HG03135 (cell line): Measurements from ENCODE around the gene DYRK1A.

ENCODE experiments used
- ATAC-seq: cut with Tn5 transposase; IDR thresholded peaks from one replicate; pipeline ENCODE4 v1.9.1; 2021; ENCODE audit warnings: mild to moderate bottlenecking, moderate library complexity; ENCODE audit not compliant: unreplicated experiment

Gene DYRK1A

DNA sequence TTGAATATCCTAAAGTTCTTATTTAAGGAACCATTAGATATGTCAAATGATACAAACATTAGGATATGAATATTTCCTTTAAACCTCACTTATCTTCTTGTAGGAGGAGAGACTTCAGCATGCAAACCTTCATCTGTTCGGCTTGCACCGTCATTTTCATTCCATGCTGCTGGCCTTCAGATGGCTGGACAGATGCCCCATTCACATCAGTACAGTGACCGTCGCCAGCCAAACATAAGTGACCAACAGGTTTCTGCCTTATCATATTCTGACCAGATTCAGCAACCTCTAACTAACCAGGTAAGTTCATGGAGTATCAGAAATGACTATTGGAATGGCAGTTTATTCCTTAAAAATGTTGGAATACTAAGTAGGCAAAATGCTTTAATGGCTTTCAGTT is 106.0 kb downstream of the DYRK1A start:
- no peak for ATAC-seq

GRCh38 chr21:37473491-37473890 is 106.9 kb downstream of the DYRK1A start:
- no peak for ATAC-seq

DNA sequence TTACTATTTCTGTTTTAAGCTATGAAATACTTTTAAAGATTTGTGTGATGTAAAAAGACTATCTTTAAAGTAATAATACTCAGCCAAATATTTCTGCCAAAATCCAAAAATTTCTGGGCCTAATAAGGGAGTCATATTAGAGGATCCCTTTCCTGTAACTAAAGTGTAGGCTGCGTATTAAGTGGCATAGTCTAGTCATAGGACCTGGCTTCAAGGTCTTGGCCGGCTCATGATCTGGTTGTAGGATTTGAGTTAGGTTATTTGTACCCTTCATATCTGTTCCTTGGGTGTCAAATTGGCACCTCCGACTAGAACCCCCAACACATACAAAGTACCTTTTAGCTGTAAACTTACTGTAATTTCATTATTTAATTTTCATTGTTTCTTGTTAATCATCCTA is 107.8 kb downstream of the DYRK1A start:
- no peak for ATAC-seq

DNA sequence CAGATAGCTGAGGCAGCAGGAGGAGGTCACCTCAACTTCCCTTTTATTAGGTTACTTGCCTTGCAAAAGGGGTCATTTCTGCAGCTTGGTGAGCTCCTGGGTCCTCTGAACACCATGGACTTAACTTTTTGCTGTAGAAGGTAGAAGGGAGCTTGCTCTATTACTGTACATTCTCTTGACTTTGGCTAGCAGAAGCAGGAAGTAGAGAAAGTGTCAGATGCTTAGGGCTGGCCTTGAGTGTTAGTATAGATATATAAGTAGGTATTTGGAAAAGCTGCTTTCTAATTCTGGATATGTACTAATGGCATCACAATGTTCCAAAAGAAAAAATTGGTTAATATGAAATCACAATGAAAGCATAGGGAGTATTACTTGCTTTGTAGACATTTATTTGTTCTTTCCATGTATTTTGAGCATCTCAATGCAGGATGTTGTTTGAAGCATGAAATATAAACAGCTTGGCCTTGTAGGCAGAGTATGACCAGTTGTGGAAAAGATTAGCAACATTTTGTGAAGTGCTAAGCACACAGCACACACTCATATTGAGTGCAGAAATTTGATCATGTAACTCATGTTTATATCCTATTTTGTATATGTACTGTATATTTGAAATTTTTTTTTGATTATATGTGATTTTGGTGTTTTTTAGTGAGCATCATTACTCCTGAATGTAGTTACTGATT is 108.8 kb downstream of the DYRK1A start:
- ATAC-seq = no peak

DNA sequence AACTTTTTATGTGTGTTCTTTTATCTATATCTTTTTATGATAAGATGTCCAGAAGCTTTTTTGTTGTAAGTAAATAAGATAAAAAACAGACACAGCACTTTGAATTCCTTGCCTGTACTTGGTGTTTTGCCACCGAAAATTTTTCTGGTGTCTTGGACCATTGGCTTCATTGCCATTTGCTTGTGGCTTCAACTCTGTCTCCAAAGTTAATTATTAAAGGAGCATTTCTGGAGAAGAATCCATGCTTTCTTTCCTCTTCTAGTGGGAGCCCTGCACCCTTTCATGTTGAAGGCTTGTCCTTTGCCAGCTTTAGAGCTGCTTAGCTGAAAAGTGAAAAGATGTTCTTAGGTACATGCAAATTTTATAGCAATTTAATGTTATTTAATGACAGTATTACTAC is 112.2 kb downstream of the DYRK1A start:
- no peak for ATAC-seq

DNA sequence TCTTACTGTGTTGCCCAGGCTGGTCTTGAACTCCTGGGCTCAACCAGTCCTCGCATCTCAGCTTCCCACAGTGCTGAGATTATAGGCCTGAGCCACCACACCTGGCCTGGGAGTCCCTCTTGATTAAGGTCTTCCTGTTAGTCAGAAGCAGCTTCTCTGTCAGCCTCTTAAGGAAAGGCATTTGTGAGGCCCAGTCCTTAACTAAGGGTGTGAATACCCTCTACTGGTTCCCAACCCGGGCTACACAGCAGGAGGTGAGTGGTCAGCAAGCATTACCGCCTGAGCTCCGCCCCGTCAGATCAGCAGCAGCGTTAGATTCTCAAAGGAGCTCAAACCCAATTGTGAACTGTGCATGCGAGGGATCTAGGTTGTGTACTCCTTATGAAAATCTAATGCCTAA is 117.2 kb downstream of the DYRK1A start:
- ATAC-seq = no peak

GRCh38 chr21:37484535-37485474 is 118.2 kb downstream of the DYRK1A start:
- no peak for ATAC-seq

DNA sequence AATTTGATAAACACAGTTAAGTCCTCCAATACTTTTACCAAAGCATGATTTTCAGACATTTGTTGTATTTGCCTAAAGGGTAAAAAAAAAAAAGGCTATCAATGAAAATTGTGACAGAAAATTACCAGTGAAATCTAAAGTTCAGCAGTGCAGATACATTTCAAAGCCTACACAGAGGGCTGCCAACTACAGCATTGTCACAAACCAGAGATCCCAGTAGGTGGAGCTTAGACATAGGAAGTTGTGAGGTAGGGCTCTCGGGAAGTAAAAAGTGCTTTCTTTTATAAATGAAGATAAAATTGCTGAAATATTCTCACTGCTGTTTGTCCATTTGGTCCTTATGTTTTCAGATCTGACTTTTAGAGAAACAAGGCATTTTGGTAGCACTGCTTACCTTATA is 123.0 kb downstream of the DYRK1A start:
- ATAC-seq = no peak

DNA sequence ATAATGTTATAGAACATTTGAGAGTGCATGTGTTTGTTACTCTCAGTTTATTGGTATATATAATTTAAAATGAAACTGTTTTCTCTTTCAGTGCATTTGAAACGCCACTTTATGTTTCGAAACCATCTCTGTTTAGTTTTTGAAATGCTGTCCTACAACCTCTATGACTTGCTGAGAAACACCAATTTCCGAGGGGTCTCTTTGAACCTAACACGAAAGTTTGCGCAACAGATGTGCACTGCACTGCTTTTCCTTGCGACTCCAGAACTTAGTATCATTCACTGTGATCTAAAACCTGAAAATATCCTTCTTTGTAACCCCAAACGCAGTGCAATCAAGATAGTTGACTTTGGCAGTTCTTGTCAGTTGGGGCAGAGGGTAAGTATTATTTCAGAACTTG is 123.5 kb downstream of the DYRK1A start:
- no peak for ATAC-seq

GRCh38 chr21:37496972-37497371 is 130.4 kb downstream of the DYRK1A start:
- ATAC-seq = no peak

- ATAC-seq = no peak
Measured at GRCh38 chr21:37498664-37499063, 132.1 kb downstream of the DYRK1A start.

GRCh38 chr21:37502947-37503346 is 136.4 kb downstream of the DYRK1A start:
- ATAC-seq = no peak

GRCh38 chr21:37503848-37504467 is 137.4 kb downstream of the DYRK1A start:
- no peak for ATAC-seq

DNA sequence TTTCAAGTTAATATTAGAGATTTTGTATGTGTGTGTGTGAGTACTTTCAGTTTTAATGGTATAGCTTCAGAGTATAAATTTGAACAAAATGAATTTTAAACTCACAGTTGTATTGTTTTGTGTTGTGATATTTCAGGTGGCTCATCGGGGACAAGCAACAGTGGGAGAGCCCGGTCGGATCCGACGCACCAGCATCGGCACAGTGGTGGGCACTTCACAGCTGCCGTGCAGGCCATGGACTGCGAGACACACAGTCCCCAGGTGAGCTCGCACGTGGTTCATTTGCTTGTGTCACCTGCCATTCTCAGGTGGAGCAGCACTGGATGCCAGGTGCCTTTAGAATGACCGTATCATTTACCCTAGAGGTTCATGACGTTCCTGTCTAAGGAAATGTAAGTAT is 139.4 kb downstream of the DYRK1A start:
- no peak for ATAC-seq

- ATAC-seq = no peak
Measured at GRCh38 chr21:37507716-37508115, 141.1 kb downstream of the DYRK1A start.

- ATAC-seq = no peak
Measured at GRCh38 chr21:37508341-37508740, 141.8 kb downstream of the DYRK1A start.

GRCh38 chr21:37509802-37510393 is 143.3 kb downstream of the DYRK1A start:
- no peak for ATAC-seq

DNA sequence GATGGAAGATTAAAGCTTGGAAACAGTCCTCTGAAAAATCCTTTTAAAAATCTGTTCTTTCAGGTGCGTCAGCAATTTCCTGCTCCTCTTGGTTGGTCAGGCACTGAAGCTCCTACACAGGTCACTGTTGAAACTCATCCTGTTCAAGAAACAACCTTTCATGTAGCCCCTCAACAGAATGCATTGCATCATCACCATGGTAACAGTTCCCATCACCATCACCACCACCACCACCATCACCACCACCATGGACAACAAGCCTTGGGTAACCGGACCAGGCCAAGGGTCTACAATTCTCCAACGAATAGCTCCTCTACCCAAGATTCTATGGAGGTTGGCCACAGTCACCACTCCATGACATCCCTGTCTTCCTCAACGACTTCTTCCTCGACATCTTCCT is 145.3 kb downstream of the DYRK1A start:
- no peak for ATAC-seq

DNA sequence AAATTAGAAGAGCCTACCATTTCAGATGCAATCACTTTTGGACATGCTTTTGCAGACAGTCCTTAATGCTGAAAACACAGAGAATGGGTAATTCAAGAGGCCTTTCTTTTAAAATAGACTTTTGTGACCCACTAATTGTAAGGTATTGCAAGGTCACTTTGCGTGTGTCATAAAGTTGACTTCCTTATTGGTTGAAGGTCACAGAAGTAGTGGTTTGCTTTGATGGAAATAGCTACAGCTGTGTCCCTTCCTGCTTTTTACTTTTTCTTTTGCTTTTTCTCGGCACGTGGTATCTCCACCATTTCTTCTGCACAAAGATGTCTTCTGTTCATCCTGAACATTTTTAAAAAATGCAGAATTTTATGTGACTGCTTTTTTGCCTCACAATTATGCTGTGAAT is 146.8 kb downstream of the DYRK1A start:
- no peak for ATAC-seq

- ATAC-seq = no peak
Measured at GRCh38 chr21:37514038-37514667, 147.6 kb downstream of the DYRK1A start.

DNA sequence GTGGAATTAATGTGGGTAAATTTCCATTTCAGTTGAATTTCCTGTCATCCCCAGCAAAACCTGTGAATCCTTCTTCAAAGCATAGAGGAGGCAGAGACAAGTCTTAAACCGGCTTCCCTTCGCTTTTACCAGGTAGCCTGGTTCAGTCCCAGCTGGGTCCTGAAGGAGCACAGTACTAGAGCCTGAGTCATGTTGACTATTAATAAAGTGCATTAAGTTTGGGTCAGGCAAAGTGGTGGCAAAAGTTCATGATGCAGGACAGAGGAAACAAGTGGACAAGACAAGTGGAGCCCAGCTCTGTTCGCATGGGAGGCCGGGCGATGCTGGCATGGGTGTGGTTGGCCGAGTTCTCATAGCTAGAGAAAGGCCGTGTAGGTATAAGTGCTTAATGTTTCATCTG is 150.4 kb downstream of the DYRK1A start:
- no peak for ATAC-seq
